LNCaP clone FGC (cell line): Measurements from ENCODE around the gene ZNF860.

Experiments
- DNase-seq: peaks from one replicate; pipeline ENCODE4 v3.0.0-alpha.2; 2011; ENCODE audit warnings: low read depth
- H3K4me3 ChIP-seq: 2 replicates; pipeline ENCODE4 v1.5.1; 2011; ENCODE audit warnings: mild to moderate bottlenecking, low read depth, low read length, control low read depth
- TF ChIP-seq, protein P1 (sequence below): IDR thresholded peaks from 2 replicates; pipeline ENCODE4 v1.5.1; 2012; ENCODE audit warnings: mild to moderate bottlenecking; ENCODE audit not compliant: control insufficient read depth, insufficient read depth; ENCODE audit errors: extremely low read depth

Gene ZNF860

DNA sequence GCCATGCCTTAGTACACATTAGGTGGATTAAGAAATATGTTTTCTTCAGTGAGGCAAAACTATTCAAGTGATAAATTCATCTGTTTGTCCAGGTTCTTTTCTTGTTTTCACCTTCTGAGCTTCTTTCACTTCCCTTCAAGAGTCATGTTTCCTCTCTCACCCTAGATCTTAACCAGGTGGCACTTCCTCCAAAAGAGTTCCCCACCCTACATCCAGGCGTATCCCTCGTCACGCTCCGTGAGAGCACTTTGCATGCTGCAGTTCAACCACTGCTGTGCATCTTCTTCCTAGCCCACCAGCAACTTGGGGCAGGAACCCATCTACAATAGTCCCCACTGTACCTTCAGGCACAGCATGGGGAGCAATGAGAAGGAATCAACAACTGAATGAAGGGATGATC lies 29.3 kb upstream of the ZNF860 start:
- DNase-seq, result no peak
- TF ChIP-seq, protein P1, sequence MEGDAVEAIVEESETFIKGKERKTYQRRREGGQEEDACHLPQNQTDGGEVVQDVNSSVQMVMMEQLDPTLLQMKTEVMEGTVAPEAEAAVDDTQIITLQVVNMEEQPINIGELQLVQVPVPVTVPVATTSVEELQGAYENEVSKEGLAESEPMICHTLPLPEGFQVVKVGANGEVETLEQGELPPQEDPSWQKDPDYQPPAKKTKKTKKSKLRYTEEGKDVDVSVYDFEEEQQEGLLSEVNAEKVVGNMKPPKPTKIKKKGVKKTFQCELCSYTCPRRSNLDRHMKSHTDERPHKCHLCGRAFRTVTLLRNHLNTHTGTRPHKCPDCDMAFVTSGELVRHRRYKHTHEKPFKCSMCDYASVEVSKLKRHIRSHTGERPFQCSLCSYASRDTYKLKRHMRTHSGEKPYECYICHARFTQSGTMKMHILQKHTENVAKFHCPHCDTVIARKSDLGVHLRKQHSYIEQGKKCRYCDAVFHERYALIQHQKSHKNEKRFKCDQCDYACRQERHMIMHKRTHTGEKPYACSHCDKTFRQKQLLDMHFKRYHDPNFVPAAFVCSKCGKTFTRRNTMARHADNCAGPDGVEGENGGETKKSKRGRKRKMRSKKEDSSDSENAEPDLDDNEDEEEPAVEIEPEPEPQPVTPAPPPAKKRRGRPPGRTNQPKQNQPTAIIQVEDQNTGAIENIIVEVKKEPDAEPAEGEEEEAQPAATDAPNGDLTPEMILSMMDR, result no peak
- no peak overlapping the region for H3K4me3 ChIP-seq

DNA sequence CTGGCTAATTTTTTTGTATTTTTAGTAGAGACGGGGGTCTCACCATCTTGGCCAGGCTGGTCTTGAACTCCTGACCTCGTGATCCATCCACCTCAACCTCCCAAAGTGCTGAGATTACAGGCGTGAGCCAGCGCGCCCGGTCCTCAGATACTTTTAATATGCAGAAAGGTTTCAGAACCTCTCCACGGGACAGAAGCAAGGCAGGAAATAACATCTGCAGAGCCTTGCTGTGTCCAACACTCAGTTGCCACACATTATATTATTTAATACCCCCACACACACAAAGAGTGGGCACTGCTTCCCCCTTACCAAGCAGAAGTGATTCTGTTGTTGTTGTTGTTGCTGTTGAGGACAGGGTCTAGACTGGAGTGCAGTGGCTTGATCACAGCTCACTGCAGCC lies 28.5 kb upstream of the ZNF860 start:
- no peak overlapping the region for H3K4me3 ChIP-seq
- TF ChIP-seq, protein P1, result no peak
- no peak for DNase-seq

DNA sequence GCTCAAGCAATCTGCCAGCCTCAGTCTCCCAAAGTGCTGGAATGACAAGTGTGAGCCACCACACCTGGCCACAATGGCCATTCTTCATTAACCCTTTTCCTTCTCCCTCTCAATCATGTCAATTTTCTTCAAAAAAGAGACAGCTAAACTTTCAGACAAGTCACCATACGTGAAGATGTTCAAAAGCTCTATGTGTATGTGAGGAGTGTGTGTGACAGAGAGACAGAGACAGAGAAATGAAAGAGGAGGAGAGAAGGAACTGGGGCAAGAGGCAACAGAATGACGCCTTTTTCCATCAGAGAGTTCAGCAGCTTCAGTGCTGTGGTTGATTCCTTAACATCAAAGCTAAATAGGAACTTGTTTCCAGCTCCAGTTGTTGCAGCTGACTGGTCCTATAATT lies 27.9 kb upstream of the ZNF860 start:
- DNase-seq, result no peak

DNA sequence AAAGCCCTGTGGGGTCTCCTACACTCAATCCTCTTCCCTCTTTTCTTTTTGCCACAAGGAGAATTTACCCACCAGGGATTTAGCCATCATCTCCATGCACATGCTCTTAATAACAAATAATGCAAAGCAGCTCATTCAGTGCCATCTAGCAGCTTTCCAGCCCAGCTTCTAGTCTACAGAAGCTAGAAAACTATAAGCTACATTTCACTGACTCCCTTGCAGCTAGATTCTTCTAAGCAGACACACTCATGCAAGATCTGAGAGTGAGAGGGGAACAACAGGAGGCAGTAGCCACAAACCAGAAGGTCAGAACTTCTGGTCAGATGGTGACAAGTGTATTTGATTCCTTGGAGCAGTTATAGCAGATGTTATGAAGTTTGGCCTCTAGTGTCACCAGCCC lies 26.0 kb upstream of the ZNF860 start:
- no peak overlapping the region for H3K4me3 ChIP-seq
- DNase-seq, result no peak
- TF ChIP-seq, protein P1, result no peak

More for the DNA sequence above, 27.9 kb upstream of the ZNF860 start:
- H3K4me3 ChIP-seq, result no peak overlapping the region
- TF ChIP-seq, protein P1, result no peak

DNA sequence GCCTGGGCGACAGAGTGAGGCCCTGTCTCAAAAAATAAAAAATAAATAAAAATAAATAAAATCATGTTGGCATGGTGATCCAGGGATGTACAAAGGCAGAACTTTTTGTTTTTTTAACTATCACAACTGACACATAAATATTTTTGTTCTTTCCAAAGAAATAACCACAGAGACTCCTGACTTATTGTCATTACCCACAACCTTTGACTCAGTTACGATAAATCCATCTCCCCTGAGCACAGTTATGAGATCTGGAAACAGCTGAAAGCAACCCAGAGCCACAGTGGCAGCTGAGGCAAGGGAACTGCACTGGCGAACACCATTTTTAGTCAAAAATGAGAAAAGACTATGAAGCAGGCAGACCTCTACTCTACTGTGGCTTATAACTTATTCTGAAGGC lies 24.4 kb upstream of the ZNF860 start:
- DNase-seq, result no peak
- H3K4me3 ChIP-seq, result no peak overlapping the region
- TF ChIP-seq, protein P1, result no peak

DNA sequence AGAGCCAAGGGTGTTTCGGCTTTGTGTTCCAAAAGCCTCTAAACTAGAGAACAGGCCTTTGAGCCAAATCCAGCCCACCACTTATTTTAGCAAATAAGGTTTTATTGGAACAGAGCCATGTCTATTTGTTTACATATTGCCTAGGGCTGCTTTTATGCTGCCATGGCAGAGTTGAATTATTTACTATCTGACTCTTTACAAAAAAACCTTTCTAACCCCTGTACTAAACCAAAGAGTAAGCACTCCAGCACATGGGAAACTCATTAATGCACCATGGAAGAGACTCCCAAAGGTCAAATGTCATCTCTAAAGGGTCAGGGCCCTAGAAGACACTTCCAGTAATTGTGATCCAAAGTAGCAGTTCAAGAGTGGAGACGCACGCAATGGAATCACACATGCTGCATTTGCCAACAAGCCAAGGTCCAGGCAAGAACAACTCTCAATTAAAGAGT lies 22.8 kb upstream of the ZNF860 start:
- TF ChIP-seq, protein P1, result no peak
- no peak for DNase-seq
- no peak overlapping the region for H3K4me3 ChIP-seq

DNA sequence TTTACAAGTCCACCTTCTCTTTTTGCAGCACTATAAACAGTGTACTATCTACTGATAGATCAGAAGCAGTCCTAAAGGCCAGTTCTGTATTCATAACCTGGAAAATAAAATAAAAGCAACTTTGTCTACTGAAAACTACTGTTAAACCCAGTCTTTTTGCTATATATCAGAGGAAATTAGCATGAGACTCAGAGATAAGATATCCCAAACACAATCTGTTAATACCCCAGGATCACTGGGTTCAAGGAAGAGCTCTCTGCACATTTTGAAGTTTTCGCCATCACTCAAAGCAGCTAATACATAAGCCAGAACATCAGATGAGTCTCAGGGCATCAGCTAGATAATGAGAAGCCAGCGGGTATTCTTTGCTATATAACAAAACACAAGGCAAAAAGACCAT lies 22.3 kb upstream of the ZNF860 start:
- no peak for DNase-seq
- no peak overlapping the region for H3K4me3 ChIP-seq
- TF ChIP-seq, protein P1, result no peak
